HG03135 (cell line): ENCODE measurements around the gene STXBP1.

Source experiments
- ATAC-seq: cut with Tn5 transposase; IDR thresholded peaks from one replicate; pipeline ENCODE4 v1.9.1; 2021; ENCODE audit warnings: mild to moderate bottlenecking, moderate library complexity; ENCODE audit not compliant: unreplicated experiment

The STXBP1 gene

DNA sequence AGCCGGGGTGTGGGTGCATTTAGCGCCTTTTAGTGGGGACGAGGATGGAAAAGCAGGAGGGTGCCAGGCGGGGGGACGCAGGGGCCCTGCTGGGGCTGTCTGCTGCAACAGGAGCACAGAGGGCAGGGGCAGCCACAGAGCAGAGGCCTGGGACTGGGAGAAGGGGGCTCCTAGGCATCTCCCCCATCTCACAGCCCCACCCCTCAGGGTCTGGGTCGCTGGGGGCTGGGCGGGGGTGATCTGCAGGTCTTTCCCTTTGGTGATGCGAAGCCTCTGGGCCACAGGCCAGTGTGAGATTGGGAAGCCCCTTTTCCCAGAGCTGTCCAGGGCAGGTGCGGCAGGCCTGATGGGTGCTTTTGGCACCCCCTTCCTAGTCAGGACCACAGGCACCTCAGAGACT lies 118.2 kb downstream of the STXBP1 start:
- no peak for ATAC-seq

DNA sequence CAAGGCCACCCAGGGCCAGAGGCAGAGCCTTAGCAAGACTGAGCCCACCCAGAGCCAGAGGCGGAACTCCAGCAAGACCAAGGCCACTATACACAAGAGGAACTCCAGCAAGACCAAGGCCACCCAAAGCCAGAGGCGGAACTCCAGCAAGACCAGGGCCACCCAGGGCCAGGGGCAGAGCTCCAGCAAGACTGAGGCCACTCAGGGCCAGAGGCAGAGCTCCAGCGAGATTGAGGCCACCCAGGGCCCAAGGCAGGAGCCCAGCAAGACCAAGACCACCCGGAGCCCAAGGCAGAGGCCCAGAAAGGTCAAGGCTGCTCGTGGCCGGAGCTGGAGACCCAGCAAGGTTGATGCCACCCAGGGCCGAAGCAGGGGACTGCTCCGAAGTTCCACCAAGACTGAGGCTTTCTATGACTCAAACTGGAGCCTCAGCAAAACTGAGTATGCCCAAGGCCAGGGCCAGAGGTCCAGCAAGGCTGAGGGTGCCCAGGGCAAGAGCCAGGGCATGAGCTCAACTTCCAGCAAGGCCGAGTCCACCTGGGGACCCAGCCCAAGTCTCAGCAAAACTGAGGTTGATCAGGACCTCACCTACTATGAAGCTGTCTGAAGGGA lies 118.8 kb downstream of the STXBP1 start:
- no peak for ATAC-seq

DNA sequence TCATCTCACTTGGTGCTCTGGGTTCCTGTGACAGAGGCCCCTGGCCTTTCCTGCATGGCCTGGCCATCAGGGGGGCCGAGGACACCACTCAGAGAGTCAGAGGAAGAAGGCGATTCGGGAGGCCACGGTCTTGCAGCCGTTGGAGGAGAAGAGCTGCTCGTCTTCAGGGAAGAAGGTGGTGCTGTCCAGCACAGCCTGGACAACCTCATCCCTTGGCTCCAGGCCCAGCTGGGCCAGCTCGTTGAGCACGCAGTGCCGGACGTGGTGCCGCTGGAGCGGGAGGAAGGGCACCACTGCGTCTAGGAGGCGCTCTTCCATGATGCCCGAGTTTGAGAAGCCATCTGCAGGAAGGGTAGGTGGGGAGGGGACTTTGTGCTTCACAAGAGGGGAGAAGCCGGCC lies 119.9 kb downstream of the STXBP1 start:
- no peak for ATAC-seq

DNA sequence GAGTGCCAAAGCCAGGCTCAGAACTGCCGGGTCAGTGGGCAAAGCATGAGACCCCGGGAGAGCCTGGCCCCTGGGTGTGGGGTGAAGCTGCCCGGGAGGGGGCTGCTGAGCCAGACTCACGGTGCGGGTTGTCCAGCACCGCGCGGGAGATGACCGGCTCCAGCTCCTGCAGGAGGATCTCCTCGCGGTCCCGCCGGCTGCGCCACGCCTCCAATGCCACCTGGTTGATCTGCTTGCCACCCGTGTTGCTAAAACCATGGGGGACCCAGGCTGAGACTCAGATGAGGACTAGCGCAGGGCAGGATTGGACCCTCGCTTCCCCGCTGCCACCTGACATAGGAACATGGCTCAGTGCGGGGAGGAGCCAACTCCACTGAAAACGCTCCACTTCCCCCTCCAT lies 120.4 kb downstream of the STXBP1 start:
- ATAC-seq, result no peak

DNA sequence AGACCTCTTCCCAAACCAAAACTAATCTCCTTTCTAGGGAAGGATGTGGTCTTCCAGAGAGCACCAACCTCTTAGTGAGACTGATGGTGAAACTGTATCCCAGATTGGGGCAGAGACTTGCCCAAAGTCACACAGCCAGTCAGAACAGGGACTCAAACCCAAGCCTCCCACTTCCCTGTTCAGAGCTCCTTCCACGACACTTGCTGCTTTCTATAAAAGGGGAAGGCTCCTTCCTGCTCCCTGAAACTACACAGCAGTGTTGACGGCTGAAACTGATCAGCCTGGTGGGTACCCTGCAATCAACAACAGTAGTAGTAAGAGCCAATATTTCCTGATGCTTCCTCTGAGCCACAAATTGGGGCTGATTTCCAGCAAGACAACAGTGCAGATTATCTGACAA lies 121.5 kb downstream of the STXBP1 start:
- ATAC-seq, result no peak

DNA sequence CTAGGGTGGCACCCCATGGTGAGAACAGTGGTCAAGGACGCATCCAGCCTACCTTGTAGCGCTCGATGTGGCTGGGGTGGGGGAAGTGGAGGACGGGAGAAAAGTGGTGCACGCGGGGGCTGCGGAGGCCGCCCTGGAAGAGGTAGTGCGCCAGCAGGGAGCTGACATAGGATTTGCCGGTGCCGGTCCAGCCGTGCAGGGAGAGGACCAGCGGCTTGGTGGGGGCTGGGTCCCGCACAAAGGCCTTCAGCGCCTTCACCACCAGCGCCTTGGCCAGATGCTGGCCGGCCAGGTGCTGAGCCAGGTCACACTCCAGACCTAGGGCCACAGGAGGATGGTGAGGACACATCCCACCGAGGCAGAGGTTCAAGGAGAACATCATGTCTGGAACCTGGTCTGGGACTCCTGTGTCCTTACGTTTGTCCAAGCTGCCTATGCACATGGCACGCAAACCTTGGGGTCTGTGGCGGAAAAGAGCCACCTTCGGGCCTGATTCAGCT lies 122.2 kb downstream of the STXBP1 start:
- ATAC-seq, result no peak

DNA sequence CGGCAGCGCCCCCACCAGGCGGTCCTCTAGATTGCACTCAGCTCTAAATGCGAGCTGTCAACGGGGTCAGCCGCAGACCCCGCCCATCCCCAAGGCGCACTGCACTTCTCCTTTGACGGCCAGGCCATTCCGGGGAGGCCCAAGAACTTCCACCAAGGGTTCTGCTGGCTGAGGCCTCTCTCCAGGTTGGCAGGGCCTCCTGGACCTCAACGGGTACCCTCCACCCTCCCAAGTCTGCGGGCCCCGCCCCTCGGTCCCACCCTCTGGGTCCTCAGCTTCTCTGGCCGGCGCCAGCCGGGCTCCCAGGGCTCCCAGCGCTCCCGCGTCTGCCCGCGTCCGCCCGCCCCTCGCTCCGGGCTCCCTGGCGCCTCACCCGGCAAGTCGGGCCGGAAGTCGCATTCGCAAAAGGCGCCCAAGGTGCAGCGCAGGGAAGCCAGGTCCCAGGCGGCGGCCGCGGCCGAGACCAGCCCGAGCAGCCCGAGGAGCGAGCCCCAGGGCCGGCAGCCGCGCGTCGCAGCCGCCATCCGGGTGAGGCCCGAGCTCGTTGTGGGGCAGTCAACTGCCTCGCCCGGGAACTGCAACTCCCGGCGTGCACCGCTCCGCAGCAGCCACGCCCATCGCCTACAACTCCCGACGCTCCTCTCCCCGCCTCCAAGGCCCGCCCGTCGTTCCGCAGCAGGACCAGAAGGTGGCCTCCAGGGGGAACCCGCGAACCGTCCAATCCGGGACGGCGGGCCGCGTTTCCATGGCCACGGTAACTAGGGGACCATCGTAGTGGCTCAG lies 122.9 kb downstream of the STXBP1 start, which contains the start of gene TOR2A:
Gene TOR2A (minus strand): TSS at position 548 of the 783 bp plus-strand sequence. CDS start 24 bp downstream, at position 524.
- peak; percentile 88 for ATAC-seq

DNA sequence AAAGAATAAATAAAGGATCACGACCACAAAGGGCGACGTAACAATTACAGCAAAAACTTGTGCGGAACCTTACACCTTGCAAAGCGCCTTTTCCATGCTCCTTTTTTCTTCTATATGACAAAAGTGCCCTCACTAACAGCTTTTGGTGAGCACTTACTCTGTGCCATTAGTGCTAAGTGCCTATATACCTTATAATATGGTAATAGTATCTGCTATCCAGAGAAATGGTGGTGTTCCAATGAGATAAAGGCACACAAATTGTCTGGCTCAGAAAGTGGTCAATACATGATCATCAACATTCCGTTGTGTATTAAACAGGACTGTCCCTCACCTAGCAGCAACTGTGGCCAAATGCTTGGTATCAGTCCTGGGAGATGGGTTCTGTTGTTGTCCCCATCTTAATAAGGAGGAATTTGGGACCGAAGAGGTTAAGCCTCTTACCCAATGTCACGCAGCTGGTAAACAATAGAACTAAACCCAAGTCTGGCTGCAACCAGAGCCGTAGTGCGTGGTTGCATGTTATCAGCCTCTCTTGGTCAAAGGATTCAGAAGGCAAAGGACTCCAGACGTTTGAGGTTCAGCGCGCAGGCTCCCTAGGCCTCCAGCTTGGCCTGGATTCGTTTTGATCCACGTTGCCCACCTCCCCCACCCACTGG lies 123.6 kb downstream of the STXBP1 start:
- no peak for ATAC-seq

DNA sequence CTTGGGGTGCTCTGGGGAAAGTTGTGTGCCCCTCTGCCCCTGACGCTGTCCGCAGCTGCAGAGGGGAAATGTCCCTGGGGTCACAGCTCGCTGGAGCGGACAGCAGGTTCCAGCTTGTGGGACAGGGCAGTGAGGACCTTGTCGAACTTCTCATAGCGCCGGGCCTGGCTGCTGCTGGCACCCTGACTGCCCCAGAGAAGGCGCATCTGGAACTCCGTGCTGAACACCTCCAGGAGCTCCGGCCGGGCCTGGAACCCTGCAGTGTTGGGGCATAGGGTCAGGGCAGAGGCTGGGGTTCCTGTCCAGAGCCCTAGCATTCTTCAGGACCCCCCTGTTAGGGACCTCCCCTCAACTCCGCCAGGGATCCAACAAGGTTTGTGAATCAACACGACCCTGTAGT lies 126.6 kb downstream of the STXBP1 start:
- no peak for ATAC-seq

DNA sequence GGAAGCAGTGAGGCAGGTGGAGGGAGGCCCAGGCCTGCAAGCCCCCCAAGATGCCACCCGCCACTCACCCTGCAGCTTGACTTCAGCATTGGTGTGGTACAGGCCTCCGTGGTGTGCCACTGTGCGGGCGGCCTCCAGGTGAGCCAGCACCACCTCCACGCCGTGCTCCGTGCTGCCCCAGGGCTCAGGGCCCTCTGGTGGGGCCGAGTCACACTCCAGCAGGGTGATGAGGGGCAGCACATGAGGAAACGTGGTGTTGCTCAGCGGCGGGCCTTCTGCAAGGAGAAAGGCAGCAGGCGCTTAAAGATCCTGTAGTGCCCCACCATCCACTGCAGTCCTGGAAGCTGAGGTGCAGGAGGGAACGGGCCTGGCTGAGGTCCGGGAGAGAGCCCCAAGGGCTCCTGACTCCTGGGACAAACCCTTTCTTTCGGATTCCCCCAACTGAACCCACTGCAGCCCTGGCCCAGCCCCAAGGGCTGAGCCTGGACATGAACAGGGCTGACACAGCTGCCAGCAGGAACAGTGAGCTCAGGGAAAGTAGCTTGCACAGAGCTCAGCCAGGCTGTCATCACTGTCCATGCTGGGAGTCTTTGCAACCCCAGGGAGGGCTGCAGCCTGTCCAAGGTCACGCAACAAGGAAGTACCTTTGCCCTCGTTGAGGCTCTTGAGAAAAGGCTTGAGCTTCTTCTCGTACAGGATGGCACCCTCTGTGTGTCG lies 127.7 kb downstream of the STXBP1 start:
- ATAC-seq, result no peak

DNA sequence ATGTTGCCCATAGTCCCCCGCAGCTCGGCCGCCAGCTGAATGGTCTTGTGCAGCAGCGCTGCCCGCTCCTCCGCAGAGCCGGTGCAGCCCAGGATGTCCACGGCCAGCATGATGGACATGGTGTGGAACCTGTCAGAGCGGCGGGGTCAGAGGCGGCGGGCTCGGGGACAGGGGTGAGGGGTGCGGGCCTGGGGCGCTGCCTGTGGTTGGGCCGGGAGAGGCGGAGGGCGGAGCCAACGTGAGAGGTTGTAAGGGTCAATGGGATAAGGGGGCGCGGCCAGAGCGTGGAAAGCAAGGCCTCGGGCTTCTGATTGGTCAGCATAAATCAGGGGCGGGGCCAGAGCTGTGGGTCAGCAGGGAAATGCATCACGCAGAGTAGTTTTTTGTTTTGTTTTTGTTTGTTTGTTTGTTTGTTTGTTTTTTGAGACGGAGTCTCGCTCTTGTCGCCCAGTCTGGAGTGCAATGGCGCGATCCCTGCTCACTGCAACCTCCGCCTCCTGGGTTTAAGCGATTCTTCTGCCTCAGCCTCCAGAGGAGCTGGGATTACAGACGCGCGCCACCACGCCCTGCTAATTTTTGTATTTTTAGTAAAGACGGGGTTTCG lies 129.9 kb downstream of the STXBP1 start:
- no peak for ATAC-seq
